D341Med (cell line): Measurements from ENCODE around the gene SLC7A10.
"Not testable (repeated sequence)": the region's sequence is repeated elsewhere in the genome, so short reads cannot be mapped to it uniquely, and the experiment has no call there.

ENCODE experiments used
- DNase-seq: peaks from one replicate; pipeline ENCODE4 v3.0.0; 2012; ENCODE audit warnings: low spot score

SLC7A10 gene

GRCh38 chr19:33175886-33176669 is 49.6 kb downstream of the SLC7A10 start:
- peak; percentile 53 for DNase-seq

GRCh38 chr19:33175156-33175782 is 50.4 kb downstream of the SLC7A10 start:
- no peak for DNase-seq

GRCh38 chr19:33174186-33174585 is 51.5 kb downstream of the SLC7A10 start:
- no peak for DNase-seq

- DNase-seq, result no peak
These were observed 53.7 kb downstream of the SLC7A10 start for GRCh38 chr19:33171916-33172359.

- DNase-seq, result no peak
These were observed 54.3 kb downstream of the SLC7A10 start for GRCh38 chr19:33171222-33171795.

GRCh38 chr19:33168528-33168927 is 57.1 kb downstream of the SLC7A10 start:
- DNase-seq, result no peak

- DNase-seq, result no peak
These were observed 58.2 kb downstream of the SLC7A10 start for GRCh38 chr19:33167438-33167837.

GRCh38 chr19:33166037-33166436 is 59.6 kb downstream of the SLC7A10 start:
- not testable (repeated sequence) for DNase-seq

- DNase-seq, result no peak
These were observed 62.2 kb downstream of the SLC7A10 start for GRCh38 chr19:33163481-33163880.

- DNase-seq, result no peak
These were observed 64.4 kb downstream of the SLC7A10 start for GRCh38 chr19:33161201-33161600.

- DNase-seq, result no peak
These were observed 65.8 kb downstream of the SLC7A10 start for GRCh38 chr19:33159893-33160292.

- no peak for DNase-seq
These were observed 66.5 kb downstream of the SLC7A10 start for GRCh38 chr19:33159149-33159548.
